ENCODE results near the gene CAPZA1.

- TF ChIP-seq CTCF (IDR thresholded peaks at IDR 0.05; ENCODE audit: low read depth, low read length) (no peak), EZH2phosphoT487 (IDR thresholded peaks at IDR 0.05; ENCODE audit: low read depth) (no peak)
Observed at GRCh38 chr1:112628516-112628915, 8.9 kb downstream of the CAPZA1 start.

Measured in OCI-LY3 (cell line).